ENCODE results near the gene AKIP1.
"Not testable (repeated sequence)": the region's sequence is repeated elsewhere in the genome, so short reads cannot be mapped to it uniquely, and the experiment has no call there.

Gene AKIP1, protein sequence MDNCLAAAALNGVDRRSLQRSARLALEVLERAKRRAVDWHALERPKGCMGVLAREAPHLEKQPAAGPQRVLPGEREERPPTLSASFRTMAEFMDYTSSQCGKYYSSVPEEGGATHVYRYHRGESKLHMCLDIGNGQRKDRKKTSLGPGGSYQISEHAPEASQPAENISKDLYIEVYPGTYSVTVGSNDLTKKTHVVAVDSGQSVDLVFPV

DNA sequence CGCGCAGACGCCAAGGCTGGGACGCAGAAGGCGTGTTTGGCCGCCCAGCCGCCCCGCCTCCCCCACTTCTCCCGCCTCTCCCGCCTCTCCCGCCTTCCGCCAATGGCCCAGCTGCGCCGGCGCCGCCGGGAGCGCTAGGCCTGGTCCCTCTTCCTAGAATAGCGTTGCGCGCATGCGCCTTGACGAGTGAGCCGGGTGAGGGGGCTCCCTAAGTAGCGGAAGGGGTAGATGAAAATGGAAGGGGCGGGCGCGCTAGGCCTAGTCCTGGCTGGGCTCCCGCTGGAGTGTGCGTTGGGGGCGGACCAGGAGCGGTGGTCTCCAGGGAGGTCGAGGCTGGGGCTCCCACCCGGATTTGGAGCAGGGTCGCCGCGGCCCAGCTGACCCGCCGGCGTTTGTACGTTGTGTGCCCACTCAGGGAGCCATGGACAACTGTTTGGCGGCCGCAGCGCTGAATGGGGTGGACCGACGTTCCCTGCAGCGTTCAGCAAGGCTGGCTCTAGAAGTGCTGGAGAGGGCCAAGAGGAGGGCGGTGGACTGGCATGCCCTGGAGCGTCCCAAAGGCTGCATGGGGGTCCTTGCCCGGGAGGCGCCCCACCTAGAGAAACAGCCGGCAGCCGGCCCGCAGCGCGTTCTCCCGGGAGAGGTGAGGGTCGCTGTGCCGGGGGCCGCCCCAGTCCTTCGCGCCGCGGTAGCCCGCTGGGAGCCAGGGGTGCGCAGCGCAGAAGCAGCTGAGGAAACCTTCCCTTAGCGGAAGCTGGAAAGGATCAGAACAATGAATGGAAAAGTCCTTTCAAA is at the start of gene AKIP1:
TSS of gene AKIP1 (plus strand) at position 161 of the 795 bp plus-strand sequence. CDS start at position 422, 261 bp downstream.
- peak; percentile 96 for DNase-seq

DNA sequence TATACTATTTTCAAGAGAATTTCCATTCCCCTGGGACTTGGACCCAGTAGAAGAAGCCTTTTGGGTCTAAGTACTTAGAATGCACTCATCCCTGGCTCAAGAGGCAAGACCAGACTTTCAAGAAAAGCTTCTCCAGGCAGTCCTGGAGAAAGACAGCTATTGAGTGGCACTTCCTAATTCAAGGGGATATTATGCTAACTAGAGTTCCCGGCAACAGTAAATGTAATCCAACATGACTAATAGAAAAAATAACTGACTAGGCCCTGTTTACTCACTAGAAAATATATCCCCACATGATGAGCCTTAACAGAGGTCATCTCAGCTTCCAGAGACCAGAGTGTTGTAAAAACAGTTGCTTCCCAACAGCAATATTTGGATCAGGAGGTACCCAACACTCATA is 47.2 kb upstream of the AKIP1 start:
- DNase-seq = no peak

DNA sequence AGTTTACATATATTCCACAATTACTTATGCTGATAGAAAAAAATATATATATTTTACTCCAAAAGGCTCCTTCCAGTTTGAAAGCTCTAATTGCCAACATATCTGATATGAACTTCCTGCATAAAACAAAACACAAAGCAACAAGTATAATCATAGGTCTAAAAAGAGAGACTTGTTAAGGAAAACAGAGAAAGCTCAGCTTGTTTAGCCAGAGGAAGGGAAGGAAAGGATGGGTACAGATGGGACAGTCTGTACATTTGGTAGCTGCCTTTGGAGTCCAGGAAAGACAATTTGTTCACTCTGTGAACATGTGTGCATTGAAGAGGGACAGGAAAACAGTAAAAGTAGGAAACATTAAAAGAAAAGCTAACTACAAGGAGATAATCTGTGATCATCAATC is 45.7 kb upstream of the AKIP1 start:
- no peak for DNase-seq

DNA sequence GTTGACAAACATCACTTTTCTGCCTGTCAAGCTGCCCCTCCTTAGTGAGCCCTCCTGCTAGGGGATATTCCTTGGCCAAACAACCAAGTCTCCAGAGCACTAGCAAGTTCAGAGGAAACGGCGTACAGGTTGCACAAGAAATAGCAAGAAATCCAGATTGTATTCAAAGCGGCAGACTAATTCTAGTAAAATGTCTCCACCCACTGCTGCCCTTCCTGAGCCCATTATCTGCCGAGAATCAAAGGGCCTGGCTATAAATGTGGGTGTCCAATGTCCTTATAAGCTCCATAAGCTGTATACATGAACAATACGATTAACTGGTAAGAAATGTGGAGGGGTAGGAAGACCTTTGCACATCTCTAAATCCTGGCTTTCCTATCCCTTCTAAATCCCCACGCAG is 44.0 kb upstream of the AKIP1 start:
- DNase-seq = no peak

DNA sequence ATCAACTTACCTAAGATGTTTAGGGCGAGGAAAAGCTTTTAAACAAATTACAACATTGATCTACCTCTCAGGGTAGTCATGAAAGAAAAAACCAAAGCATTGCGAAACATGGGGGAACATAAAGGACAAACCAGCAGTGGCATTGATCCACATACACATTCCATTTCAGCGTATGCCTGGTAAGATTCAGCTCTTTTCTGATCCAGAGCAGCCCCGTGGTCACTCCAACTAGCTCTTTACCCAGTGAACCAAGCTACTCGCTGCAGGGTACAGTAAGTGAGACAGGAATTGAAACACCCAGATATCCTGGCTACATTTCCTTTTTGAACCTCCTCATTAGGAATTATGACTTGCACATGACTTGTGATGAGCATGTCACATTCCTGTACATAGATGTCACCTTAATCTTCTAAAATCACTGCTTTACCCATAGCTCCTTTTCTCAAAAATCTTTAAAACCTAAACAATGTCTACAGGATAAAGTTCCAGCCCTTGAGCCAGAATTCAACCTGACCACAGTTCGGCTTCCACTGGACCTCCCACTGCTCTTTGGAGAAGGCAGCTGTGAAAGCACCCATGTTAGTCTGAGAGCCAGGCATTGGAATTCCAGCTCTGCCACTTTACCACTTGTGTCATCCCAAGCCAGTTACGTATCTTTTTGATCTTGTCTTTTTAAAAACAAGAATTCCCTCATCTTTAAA is 42.9 kb upstream of the AKIP1 start:
- DNase-seq = no peak

DNA sequence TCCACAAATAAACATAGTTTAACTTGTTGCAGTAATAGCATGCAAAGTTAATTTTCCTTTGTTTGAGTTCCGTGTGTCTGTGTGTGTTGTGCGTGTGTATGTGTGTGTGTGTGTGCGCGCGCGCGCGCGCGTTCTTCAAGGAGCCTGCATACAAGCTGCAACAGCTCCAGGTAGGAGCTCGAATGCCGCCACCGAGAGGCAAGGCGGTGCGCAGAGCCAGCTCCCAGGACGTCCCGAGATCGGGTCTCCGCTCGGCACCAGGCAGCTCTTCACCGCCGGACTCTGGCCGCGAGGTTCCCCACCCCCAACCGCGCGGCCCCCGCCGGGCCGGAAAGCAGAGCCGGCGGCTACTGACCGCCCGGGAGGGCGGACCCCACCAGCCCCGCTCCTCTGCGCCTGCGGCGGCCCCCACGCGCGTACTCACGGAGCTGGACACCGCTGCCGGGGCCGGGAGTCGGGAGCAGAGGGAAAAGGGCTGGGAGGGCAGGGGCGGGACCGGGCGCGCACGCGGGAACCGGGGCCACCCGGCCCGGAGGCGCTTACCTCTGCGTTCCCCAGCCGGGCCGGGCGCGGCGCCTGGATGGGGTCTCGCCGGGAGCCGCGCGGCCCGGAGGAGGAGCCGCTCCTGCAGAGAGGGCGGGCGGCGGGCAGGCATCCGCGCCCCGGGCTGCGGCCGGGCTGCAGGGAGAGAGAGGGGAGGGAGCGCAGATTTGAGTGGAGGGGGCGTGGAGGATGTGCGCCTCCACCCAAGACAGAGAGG is 40.4 kb upstream of the AKIP1 start:
- peak; percentile 16 for DNase-seq

DNA sequence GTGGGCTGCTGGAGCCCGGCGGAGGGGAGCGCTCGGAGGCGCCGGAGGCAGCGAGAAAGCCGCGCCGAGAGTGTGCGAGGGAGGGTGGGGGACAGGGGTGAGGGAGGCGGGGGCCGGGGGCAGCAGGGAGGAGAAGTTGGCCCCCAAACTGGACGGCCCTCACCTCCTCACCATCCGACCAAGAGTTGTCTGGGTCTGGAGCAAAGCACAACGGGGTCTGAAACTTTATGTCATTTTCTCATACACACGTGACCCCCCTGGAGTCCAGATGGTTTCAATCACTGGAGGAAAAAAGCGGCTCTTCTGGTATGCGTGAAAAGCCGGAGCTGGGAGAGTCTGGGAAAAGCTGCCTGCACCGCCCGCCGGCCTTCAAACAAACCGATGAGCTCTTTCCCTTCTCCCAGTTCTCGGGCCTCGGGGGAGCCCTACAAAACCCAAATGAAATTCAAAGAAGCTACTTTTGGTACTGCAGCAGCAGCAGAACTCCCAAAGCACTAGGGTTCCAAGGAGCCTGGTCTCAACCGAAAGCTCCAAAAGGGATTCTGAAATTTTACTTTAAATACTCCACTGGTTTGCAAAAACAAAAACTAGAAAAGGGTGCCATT is 39.7 kb upstream of the AKIP1 start:
- no peak for DNase-seq

DNA sequence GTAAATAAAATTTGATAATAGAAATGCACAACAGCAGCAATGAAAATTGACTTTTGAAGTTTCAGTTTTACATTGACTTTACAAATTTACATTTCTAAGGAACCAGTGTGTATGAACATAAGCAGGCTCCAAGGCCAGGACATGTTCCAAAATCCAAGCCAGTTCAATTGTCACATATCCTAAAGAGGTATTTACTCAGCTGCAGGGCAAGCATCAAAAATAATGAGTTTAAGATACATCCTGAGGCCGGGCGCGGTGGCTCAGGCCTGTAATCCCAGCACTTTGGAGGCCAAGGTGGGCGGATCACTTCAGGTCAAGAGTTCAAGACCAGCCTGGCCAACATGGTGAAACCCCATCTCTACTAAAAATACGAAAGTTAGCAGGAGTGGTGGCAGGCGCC is 39.0 kb upstream of the AKIP1 start:
- no peak for DNase-seq

DNA sequence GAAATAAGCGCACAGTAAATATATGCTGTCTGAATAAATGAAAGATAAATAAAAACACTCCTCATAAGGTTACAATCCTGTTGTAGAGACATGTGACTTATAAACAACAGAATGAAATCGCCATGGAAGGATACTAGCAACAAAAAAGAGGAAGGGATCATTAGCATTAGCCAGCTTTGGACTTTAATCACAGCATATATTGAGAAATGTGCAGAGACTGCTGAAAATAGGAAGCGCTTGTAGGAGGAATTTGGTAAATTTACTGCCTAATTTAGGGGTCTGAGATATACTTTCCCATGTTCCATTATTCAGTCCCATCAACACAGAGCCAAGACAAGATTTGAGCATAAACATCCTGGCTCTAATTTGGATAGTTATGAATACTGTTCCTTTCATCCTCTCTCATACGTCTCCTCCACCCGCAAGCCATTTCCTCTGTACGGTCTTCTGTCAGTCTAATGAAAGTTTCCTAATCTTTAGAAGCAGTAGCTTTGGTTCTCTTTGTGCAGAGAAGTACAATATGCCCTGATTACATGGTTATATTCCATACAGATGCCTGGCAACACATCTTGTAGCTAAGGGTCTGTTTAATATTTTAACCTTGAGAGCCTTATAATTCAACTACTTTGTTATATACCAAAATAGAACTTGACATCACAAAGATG is 37.1 kb upstream of the AKIP1 start:
- no peak for DNase-seq

DNA sequence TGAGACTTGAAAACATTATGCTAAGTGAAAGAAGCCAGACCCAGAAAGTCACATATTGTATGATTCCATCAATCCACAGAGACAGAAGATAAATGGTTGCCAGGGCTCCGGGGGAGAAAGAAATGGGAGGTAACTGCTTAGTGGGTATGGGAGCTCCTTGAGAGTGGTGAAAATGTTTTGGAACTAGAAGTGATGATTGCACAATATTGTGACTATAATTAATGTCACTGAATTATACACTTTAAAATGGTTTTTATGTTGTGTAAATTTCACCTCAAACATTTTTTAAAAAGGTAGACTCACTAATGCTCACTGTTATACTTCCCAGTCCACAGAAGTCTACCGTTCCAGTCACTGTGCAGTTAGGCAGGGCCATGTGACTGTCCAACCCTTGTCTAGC is 32.2 kb upstream of the AKIP1 start:
- DNase-seq = no peak

DNA sequence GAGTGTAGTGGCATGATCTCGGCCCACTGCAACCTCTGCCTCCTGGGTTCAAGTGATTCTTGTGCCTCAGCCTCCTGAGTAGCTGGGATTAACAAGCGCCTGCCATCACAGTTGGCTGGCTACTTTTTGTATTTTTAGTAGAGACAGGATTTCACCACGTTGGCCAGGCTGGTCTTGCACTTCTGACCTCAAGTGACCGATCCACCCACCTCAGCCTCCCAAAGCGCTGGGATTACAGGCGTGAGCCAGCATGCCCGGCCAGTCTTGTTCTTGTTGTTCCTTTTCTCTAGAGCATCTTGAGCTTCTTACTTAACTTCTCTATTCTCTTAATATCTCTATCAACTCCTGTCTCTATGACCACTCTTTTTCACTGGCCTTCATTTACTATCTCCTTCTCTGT is 29.4 kb upstream of the AKIP1 start:
- DNase-seq = not testable (repeated sequence)

DNA sequence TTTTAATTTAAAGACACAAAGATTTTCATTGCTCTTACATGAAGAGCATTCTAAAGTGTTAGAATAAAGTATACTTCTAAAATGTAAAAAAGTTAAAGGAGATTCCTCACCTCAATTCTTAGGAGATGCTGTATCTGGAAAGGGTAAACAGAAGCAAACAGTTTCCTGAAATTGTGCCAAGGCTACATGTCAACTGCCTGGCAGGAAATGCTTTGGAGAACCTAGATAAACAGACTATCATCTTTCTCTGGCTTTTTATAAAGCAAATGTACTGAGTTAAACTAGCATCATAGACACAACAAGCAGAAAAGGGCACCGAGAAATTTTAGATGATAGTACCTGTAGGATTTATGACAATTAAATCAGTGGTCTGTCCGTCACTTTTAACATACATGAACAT is 24.7 kb upstream of the AKIP1 start:
- DNase-seq = no peak

DNA sequence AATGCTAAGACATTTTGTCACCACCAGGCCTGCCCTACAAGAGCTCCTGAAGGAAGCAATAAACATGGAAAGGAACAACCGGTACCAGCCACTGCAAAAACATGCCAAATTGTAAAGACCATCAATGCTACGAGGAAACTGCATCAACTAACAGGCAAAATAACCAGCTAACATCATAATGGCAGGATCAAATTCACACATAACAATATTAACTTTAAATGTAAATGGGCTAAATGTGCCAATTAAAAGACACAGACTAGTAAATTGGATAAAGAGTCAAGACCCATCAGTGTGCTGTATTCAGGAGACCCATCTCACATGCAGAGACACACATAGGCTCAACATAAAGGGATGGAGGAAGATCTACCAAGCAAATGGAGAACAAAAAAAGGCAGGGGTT is 19.8 kb upstream of the AKIP1 start:
- not testable (repeated sequence) for DNase-seq

DNA sequence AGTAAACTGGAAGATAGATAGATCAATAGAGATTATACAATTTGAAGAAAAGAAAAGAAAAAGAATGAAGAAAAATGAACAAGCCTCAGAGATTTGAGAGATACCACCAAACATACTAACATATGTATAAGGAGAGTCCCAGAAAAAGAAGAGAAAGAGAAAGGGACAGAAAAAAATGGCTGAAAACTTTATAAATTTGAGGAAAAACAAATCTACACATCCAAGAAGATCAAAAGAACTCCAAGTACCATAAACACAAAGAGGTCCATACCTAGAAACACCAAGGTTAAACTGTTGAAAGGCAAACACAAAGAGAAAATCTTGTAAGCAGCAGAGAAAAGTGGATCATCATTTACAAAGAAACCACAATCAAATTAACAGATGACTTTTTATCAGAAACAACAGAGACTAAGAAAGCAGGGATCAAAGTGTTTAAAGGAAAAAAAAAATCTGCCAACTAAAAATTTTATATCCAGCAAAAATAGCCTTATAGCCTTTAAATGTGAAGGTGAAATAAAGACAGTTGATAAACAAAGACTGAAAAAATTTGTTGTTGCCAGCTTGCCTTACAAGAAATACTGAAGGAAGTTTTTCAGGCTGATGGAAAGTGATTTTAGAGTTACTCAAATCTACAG is 11.8 kb upstream of the AKIP1 start:
- DNase-seq = no peak

DNA sequence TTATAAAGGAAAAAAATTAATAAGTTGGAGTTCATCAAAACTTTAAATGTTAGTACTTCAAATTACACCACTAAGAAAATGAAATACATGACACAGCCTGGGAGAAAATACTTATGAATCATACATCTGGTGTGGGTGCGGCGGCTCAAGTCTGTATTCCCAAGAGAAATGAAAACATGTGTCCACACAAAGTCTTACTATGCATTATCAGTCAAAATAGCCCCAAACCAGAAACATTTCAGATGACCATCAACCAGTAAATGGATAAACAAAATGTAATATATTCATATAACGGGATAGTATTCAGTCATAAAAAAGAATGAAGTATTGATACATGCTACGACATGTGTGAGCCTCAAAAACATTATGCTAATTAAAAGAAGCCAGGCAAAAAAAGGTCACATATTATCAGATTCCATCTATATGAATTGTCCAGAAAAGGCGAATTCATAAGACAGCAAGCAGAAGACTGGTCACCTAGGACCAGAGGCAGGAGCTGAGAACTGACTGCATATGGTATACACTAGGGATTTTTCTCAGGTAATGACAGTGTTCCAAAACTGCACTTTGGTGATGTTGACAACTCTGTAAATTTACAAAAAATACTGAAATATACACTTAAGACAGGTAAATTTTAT is 5.3 kb upstream of the AKIP1 start:
- DNase-seq = no peak

DNA sequence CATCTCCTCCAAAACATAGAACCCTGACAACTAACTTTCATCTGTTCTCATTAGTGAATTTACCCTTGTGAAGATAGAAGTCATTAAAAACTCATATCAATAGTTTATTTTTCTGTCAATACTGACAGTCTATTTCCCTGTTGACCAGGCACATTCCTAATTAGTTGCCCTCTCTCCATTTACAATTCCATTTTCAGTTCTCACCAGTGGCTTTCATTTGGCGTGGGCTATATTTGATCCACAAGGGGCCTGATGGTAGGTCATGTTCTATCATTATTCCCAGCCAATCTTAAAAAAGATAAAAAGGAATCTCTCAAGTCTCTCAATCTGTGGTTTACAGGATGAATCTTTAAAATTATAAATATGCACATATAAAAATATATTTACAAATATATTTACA is 3.9 kb upstream of the AKIP1 start:
- DNase-seq = no peak

DNA sequence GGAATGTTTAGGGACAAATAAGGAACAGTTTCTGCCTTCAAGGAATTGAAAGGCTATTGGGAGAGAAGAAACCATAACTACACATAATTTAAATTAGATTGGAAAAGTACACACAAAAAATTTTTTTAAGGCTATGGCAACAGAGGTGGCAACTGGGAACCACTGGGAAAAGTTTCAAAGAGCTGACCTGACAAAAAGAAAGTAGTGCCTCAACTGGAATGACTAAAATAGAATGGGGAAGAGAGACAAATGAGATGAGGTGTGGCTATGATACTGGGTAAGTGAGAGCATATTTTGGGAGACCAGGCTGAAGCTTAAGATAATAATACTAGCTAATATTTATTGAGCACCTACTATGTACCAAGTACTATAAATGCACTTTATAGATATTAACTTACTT is 2.9 kb upstream of the AKIP1 start:
- no peak for DNase-seq

DNA sequence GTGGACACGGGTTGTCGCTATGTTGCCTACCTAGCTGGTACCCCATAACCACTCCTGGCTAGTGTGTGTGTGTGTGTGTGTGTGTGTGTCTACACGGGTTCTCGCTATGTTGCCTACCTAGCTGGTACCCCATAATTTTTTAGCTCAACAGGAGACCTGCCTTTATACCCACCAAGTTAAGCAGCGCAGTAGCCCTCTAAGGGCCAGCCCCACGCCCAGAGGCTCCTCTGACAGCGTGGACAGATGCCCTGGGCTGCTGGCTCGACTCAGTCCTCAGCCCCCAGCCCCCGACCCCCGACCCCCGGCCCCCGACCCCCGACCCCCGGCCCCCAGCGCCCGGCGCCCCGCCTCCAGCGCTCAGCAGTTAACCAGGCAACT is 351 bp upstream of the AKIP1 start:
- no peak for DNase-seq

DNA sequence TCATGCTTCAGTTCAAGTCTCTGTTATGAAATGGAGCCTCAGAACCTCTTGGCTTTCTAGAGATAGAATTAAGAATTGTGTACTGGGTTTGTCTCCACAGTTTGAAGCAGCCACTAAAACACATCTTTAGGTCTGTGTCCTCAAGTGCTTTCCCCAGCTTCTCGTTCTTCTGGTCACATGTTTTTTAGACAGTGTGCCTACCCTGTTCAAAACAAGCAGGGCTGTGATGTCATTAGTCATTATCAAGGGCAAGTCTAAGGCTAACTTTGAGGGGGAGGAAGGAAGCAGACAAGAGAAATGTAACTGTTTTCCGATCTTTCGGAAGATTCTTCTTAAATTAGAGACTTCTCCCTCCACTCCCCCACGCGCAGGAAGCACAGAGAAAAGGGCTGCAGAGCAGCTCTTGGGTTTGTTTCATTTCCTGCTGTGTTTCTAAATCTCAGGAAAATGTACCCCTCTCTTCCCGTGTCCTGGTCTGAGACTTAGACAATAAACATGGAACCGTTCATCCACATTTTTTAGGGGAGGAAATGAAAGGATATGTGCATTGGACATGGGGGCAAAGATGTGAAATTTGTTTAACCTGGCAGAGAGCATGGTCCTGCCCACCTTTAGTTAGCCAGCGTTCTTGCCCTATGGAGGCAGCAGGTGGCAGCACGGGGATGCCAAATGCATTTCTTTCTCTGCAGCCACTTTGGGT is 3.1 kb downstream of the AKIP1 start:
- no peak for DNase-seq

DNA sequence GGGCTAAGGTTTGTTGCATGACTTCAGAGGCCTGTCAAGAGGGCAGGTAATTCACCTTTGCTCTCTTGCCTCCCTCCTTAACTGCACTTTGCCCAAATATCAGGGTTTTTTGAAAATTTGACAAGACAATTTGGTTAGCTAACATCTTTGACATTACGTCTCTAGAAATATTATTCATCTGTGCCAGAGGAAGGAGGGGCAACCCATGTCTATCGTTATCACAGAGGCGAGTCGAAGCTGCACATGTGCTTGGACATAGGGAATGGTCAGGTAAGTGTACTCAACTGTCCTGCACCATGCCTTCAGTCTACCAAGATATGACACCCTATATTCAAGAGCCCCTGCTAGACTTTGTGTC is 3.7 kb downstream of the AKIP1 start:
- DNase-seq = no peak

Data from NCI-H748 treated with DMSO at 0.1 percent for 48 hours (cell line).